ENCODE measurements around the gene PTPRN2.

Gene PTPRN2

DNA sequence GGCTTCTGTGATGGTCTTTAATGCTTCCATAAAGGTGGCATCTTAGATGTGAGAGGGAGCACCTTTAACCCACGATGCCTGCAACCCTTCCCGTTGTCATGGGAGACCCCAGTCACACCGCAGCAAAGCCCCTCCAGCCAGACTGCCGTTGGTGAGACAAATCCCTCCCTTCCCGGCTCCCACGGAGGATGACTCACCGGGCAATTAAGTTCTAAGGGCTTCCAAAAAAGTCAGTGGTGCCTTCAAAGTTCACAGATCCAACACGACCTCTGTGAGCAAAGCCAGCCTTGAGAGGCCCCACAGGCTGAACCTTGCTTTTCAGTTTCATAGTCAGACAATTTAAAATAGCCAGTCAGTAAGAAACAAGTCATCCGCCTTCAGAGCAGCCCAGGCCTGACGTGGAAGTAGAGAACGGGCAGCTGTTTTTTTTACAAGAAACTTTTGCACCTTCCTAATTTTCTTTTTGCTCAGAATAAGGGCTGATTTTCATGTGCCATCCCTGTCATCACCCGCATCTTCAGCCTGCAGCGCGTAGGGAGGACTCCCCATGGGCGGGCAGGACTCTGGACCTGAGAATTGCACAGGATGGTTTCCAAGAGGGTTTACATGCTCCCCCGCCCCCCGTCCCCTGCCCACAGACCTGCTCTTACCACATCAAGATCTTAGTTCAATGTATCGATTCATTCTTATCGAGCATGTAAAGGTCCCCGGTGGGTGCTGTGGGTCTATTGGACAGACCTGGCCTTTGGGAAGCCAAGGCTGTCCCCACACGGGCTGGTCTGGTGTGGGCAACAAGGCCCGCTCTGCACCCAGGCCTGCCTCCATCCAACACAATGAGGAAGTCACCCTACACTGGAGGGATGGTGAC lies 916.9 kb downstream of the PTPRN2 start:
- no peaks in the 10 kb centered on the region for H3K79me2 ChIP-seq
- TF ChIP-seq, protein P1, sequence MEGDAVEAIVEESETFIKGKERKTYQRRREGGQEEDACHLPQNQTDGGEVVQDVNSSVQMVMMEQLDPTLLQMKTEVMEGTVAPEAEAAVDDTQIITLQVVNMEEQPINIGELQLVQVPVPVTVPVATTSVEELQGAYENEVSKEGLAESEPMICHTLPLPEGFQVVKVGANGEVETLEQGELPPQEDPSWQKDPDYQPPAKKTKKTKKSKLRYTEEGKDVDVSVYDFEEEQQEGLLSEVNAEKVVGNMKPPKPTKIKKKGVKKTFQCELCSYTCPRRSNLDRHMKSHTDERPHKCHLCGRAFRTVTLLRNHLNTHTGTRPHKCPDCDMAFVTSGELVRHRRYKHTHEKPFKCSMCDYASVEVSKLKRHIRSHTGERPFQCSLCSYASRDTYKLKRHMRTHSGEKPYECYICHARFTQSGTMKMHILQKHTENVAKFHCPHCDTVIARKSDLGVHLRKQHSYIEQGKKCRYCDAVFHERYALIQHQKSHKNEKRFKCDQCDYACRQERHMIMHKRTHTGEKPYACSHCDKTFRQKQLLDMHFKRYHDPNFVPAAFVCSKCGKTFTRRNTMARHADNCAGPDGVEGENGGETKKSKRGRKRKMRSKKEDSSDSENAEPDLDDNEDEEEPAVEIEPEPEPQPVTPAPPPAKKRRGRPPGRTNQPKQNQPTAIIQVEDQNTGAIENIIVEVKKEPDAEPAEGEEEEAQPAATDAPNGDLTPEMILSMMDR (IDR thresholded peaks at IDR 0.05), result no peak
- H3K9me3 ChIP-seq (ENCODE audit: control insufficient read depth, low read length), result no peaks in the 10 kb centered on the region
- no peaks in the 10 kb centered on the region for H3K4me1 ChIP-seq
- H3K36me3 ChIP-seq (ENCODE audit: control insufficient read depth, insufficient read depth, low read length), result no peaks in the 10 kb centered on the region
- no peak overlapping the region for H3K4me3 ChIP-seq (ENCODE audit: low read depth, low read length)
- H3K27ac ChIP-seq, result no peak overlapping the region
- no peak overlapping the region for H3K4me2 ChIP-seq (ENCODE audit: low read length)
- no peak overlapping the region for H3K9ac ChIP-seq
- no peak overlapping the region for H2AFZ ChIP-seq
- H3K27me3 ChIP-seq (ENCODE audit: control insufficient read depth, insufficient read depth, low read length), result no peaks in the 10 kb centered on the region

DNA sequence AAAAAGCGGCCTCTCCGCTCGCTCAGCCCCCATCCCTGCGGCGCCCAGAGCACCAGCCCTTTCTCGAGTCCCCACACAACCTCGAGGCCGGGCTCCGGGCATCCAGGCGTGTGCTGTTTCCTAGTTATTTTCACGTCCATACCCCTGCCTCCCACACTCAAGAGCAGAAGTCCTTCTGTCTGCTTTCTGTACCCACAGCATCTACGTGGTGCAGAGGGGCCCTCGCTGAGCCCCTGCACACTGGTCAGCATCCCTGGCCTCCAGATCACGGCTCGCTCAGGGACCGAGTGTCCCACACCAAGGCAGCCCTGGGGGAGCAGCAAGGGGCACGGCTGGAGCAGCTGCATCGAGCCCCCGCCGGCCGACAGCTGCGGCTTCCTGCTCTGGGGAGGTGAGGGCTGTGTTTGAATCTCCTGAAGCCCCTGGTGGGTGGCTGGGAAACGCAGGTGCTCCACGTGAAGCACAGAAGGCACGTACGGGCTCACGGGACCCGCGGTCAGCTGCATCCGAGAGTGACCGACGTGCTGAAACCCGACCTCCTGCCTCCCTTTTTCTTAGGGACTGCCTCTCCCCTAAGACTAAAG lies 917.8 kb downstream of the PTPRN2 start:
- no peak overlapping the region for H2AFZ ChIP-seq
- no peaks in the 10 kb centered on the region for H3K36me3 ChIP-seq (ENCODE audit: control insufficient read depth, insufficient read depth, low read length)
- no peak overlapping the region for H3K4me3 ChIP-seq (ENCODE audit: low read depth, low read length)
- no peaks in the 10 kb centered on the region for H3K79me2 ChIP-seq
- no peaks in the 10 kb centered on the region for H3K27me3 ChIP-seq (ENCODE audit: control insufficient read depth, insufficient read depth, low read length)
- TF ChIP-seq, protein P1 (IDR thresholded peaks at IDR 0.05), result no peak
- H3K9me3 ChIP-seq (ENCODE audit: control insufficient read depth, low read length), result no peaks in the 10 kb centered on the region
- no peak overlapping the region for H3K9ac ChIP-seq
- no peak overlapping the region for H3K4me2 ChIP-seq (ENCODE audit: low read length)
- H3K27ac ChIP-seq, result no peak overlapping the region
- H3K4me1 ChIP-seq, result no peaks in the 10 kb centered on the region

DNA sequence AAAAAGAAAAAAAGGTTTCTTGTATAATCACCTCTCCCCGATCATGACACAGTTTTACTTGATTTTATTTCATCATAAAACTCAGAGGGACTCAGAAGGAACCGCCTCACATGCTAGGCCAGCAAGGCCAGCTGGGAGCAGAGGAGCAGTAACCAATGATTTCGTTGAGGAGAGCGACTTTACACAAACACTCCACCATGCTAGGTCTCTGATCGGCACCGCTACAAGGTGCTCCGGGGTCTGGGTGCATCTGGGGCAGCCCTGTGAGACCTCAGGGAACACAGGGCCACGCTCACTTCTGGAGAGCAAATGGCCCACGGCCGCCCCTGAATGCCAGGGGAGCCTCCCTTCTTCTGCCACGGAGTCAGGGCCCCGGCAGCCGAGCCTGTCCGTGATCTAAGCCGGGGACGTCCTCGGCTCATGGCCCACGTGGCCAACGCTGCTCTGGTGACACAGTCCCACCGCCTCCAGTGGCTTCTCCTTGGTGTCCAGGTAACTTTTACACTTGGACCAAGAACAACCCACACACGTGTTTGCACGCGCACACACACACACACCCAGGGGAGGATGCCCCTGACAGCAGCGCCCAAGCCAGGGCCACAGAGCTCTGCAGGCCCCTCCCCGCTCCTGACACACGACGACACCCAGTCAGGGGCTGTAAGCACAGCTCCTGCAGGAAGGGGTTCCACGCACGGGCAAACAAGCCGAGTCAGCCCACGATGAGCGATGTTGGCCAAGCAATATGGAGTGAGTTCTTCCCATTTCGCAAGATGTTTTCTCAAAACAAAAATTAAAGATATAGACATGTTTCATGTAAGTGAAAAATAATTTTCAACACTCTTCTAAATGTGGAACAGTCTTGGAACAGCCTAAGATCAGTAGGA lies 918.5 kb downstream of the PTPRN2 start:
- no peak overlapping the region for H3K27ac ChIP-seq
- no peak overlapping the region for H2AFZ ChIP-seq
- H3K36me3 ChIP-seq (ENCODE audit: control insufficient read depth, insufficient read depth, low read length), result no peaks in the 10 kb centered on the region
- H3K27me3 ChIP-seq (ENCODE audit: control insufficient read depth, insufficient read depth, low read length), result no peaks in the 10 kb centered on the region
- H3K79me2 ChIP-seq, result no peaks in the 10 kb centered on the region
- no peak overlapping the region for H3K9ac ChIP-seq
- TF ChIP-seq, protein P1 (IDR thresholded peaks at IDR 0.05), result no peak
- no peak overlapping the region for H3K4me2 ChIP-seq (ENCODE audit: low read length)
- H3K4me1 ChIP-seq, result no peaks in the 10 kb centered on the region
- H3K9me3 ChIP-seq (ENCODE audit: control insufficient read depth, low read length), result no peaks in the 10 kb centered on the region
- H3K4me3 ChIP-seq (ENCODE audit: low read depth, low read length), result no peak overlapping the region

DNA sequence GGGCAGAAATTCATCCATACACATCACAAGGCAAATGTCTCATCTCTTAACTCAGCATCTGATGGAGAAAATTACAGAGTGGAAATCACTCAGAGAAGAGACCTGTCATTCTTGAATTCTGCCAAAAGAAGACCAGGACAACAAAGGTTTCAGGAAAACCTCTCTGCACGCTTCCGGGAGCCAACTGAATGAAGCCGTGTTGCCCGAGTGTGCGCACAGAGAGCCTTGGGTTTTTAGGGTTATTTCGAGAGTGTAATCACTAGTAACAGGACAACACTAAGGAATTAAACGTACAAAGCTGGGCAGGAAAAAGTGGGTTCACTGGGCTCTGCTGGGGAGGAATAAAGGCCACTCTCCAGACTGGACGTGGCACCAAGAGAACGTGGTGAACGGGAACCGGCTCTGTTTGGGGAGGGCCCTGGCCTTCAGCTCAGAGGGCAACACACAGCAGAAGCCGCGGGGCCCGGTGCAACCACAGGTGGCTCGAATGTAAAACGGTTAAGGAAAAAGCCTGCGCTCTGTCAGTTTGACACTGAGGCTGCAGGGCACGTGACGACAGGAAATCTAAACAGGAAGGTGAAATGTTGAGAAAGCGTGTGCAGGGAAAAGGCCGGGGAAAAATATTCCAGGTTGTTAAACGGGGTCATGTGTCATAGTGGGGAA lies 919.3 kb downstream of the PTPRN2 start:
- Histone ChIP-seq H3K79me2 (no peaks in the 10 kb centered on the region), H3K9me3 (ENCODE audit: control insufficient read depth, low read length) (no peaks in the 10 kb centered on the region), H3K27me3 (ENCODE audit: control insufficient read depth, insufficient read depth, low read length) (no peaks in the 10 kb centered on the region), H3K27ac (no peak overlapping the region), H3K9ac (no peak overlapping the region), H3K4me2 (ENCODE audit: low read length) (no peak overlapping the region), H3K4me3 (ENCODE audit: low read depth, low read length) (no peak overlapping the region), H2AFZ (no peak overlapping the region), H3K4me1 (no peaks in the 10 kb centered on the region), H3K36me3 (ENCODE audit: control insufficient read depth, insufficient read depth, low read length) (no peaks in the 10 kb centered on the region)
- TF ChIP-seq, protein P1 (IDR thresholded peaks at IDR 0.05), result no peak

Measured in parathyroid adenoma (tissue), 2 donors.